IMR-90 (cell line): ENCODE measurements around the gene COL13A1. TPM values are rescaled to one million over a fixed set of nuclear protein-coding genes. Genes with fewer than 3 reads are reported as not detected.

Source experiments
- ATAC-seq: fragments of 200-7000 bp; cut with Tn5 transposase; 2 replicates; pipeline ENCODE4 v1.9.1; 2020; ENCODE audit warnings: low read depth, mild to moderate bottlenecking, moderate library complexity
- BruUV-seq: library from RNA; stranded (reverse); fragments of 400-500 nt; replicated peaks from 2 replicates; lab custom pipeline; 2021; lab: Mats Ljungman, UMichigan
- CTCF ChIA-PET: fragments of 300-600 bp; formaldehyde crosslinking; extraction: SDS; loops from one replicate; lab custom pipeline; 2021; ENCODE audit warnings: antibody characterized with exemption; lab: Yijun Ruan, JAX
- POLR2A ChIA-PET: fragments of 300-600 bp; sonication (Branson Sonifier 250); formaldehyde crosslinking; loops from one replicate; lab custom pipeline; 2022; ENCODE audit warnings: antibody characterized with exemption; ENCODE audit not compliant: unreplicated experiment; lab: Charles Lee
- DNase-seq: peaks from one replicate; pipeline ENCODE4 v3.0.0; 2013
- H2AFZ ChIP-seq: replicated peaks from 2 replicates; pipeline ENCODE3; 2013; ENCODE audit warnings: low read length, mild to moderate bottlenecking; ENCODE audit not compliant: poor library complexity
- H2AK5ac ChIP-seq: 2 replicates; pipeline ENCODE4 v1.6.1; 2013; ENCODE audit warnings: low read depth, low read length, inconsistent platforms
- H2AK9ac ChIP-seq: replicated peaks from 2 replicates; pipeline ENCODE3; 2013; ENCODE audit warnings: mild to moderate bottlenecking, low read depth, low read length, moderate library complexity; ENCODE audit not compliant: poor library complexity
- H2BK120ac ChIP-seq: 2 replicates; pipeline ENCODE4 v1.6.1; 2013; ENCODE audit warnings: low read depth, low read length, inconsistent platforms
- H2BK15ac ChIP-seq: 3 replicates; pipeline ENCODE4 v1.6.1; 2013; ENCODE audit warnings: low read depth, low read length, inconsistent platforms
- H2BK20ac ChIP-seq: 2 replicates; pipeline ENCODE4 v1.6.1; 2013; ENCODE audit warnings: low read depth, mild to moderate bottlenecking, inconsistent platforms, low read length, moderate library complexity
- H2BK5ac ChIP-seq: 2 replicates; pipeline ENCODE4 v1.6.1; 2013; ENCODE audit warnings: mild to moderate bottlenecking, low read depth, low read length, inconsistent platforms; ENCODE audit not compliant: poor library complexity, severe bottlenecking
- H3K14ac ChIP-seq: replicated peaks from 2 replicates; pipeline ENCODE4 v1.6.1; 2013; ENCODE audit warnings: low read depth, low read length, inconsistent platforms
- H3K18ac ChIP-seq: 2 replicates; pipeline ENCODE4 v1.6.1; 2013; ENCODE audit warnings: low read depth, low read length, control low read depth
- H3K23ac ChIP-seq: 2 replicates; pipeline ENCODE4 v1.6.1; 2013; ENCODE audit warnings: low read depth, low read length, inconsistent platforms
- H3K27ac ChIP-seq: 2 replicates; pipeline ENCODE4 v1.5.1; 2013; ENCODE audit warnings: mild to moderate bottlenecking, control low read depth, low read length; ENCODE audit not compliant: insufficient read depth
- H3K27me3 ChIP-seq: 2 replicates; pipeline ENCODE4 v1.6.1; 2013; ENCODE audit warnings: low read length; ENCODE audit not compliant: control insufficient read depth, insufficient read depth
- H3K36me3 ChIP-seq: 2 replicates; pipeline ENCODE4 v1.6.1; 2013; ENCODE audit warnings: low read length, mixed read lengths; ENCODE audit not compliant: control insufficient read depth, insufficient read depth
- H3K4ac ChIP-seq: 2 replicates; pipeline ENCODE4 v1.6.1; 2013; ENCODE audit warnings: low read depth, low read length, inconsistent platforms
- H3K4me1 ChIP-seq: 2 replicates; pipeline ENCODE4 v1.6.1; 2013; ENCODE audit warnings: low read length, mixed read lengths; ENCODE audit not compliant: control insufficient read depth, insufficient read depth
- H3K4me2 ChIP-seq: 2 replicates; pipeline ENCODE4 v1.6.1; 2013; ENCODE audit warnings: low read depth, mild to moderate bottlenecking, control low read depth, low read length, moderate library complexity
- H3K4me3 ChIP-seq: 2 replicates; pipeline ENCODE4 v1.5.1; 2013; ENCODE audit warnings: low read depth, mild to moderate bottlenecking, control low read depth, low read length, moderate library complexity; ENCODE audit not compliant: insufficient read depth
- H3K56ac ChIP-seq: 2 replicates; pipeline ENCODE4 v1.6.1; 2013; ENCODE audit warnings: low read length, inconsistent platforms; ENCODE audit not compliant: insufficient read depth; ENCODE audit errors: extremely low read depth
- H3K79me1 ChIP-seq, 2 experiments: 2 replicates each; pipeline ENCODE4 v1.6.1; 2013; ENCODE audit warnings: low read length in 2 of 2, inconsistent platforms in 1 of 2, low read depth in 1 of 2
- H3K9ac ChIP-seq: 2 replicates; pipeline ENCODE4 v1.6.1; 2013; ENCODE audit warnings: low read depth, low read length, control low read depth
- H3K9me1 ChIP-seq: 2 replicates; pipeline ENCODE4 v1.6.1; 2013; ENCODE audit warnings: low read length, inconsistent platforms; ENCODE audit not compliant: insufficient read depth
- H3K9me3 ChIP-seq: 2 replicates; pipeline ENCODE4 v1.6.1; 2013; ENCODE audit warnings: low read length; ENCODE audit not compliant: control insufficient read depth, insufficient read depth
- H4K20me1 ChIP-seq: 2 replicates; pipeline ENCODE4 v1.6.1; 2013; ENCODE audit warnings: low read length, inconsistent platforms; ENCODE audit not compliant: insufficient read depth
- H4K5ac ChIP-seq: 2 replicates; pipeline ENCODE4 v1.6.1; 2013; ENCODE audit warnings: mild to moderate bottlenecking, low read depth, low read length, control low read depth
- H4K8ac ChIP-seq, 2 experiments: 2 replicates each; pipeline ENCODE4 v1.6.1; 2013; ENCODE audit warnings: low read depth in 2 of 2, low read length in 2 of 2, control low read depth in 1 of 2, inconsistent platforms in 1 of 2
- H4K91ac ChIP-seq: 2 replicates; pipeline ENCODE4 v1.6.1; 2013; ENCODE audit warnings: low read depth, low read length, inconsistent platforms; ENCODE audit not compliant: insufficient read depth
- RCOR1 ChIP-seq: IDR thresholded peaks from 2 replicates; pipeline ENCODE4 v1.6.1; 2012; ENCODE audit warnings: mild to moderate bottlenecking, low read length, improper control_type of control experiment; ENCODE audit not compliant: insufficient replicate concordance
- WGBS, 2 experiments: methylation state at CpG; one replicate each; pipeline versions ENCODE4 v1.1.5 to v1.1.7; 2013; ENCODE audit warnings: missing lambda C conversion rate in 2 of 2; ENCODE audit not compliant: insufficient read length in 1 of 2; ENCODE audit errors: extremely low coverage in 2 of 2; 5-methylcytosine and 5-hydroxymethylcytosine counted together
- dilution Hi-C: fragments of 300-500 bp; cut with HindIII; formaldehyde crosslinking; loops from one replicate; pipeline ENCODE4 v1.14.3; 2018; ENCODE audit warnings: low sequenced_read_pairs; ENCODE audit not compliant: unreplicated experiment
- in situ Hi-C: fragments of 300-500 bp; cut with MboI; formaldehyde crosslinking; loops from 3 replicates; pipeline ENCODE4 v1.14.3; 2019; ENCODE audit warnings: low sequenced_read_pairs, inconsistent platforms, mixed read lengths
- intact Hi-C: fragments of 100-400 bp; cut with micrococcal nuclease; formaldehyde crosslinking; loops from 2 replicates; pipeline ENCODE4 v1.10.0; 2022
- polyA plus RNA-seq, 3 experiments: library from polyadenylated mRNA; depleted of rRNA; stranded (reverse); fragments of >200 nt; gene quantifications; 2 replicates each; pipeline ENCODE4 v1.2.3, GENCODE V29; 2012; ENCODE audit warnings: low replicate concordance in 1 of 3
- total RNA-seq: library from RNA; depleted of rRNA; stranded (reverse); fragments of >200 nt; gene quantifications from 2 replicates; pipeline ENCODE4 v1.2.3, GENCODE V29; 2012

COL13A1 gene
- total and polyA plus RNA-seq, 2 of the 4 experiments (the other 2 are of a cell fraction): 12.2 to 31.3 TPM

DNA sequence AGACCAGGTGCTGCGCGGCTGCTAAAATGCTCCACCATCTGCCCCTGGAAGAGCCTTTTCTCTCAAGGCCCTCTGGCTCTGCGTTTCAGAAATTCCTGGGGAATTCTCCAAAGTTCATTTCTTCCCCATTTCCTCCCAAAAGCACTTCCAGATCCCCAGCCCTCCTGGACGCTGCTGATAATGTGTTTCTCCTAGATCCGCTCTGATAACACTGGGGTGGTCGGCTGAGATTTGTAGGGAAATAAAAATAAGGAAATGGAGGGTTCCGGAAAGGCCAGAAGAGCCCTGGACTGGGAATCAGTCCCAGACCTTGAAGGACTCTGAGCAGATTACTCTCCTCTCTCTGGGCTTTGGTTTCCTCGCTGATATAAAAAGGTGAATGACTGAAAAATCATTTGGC, 28.1 kb downstream of the COL13A1 start:
- no peaks in the 10 kb centered on the region for H3K27me3 ChIP-seq
- H4K5ac ChIP-seq: no peak overlapping the region
- H2BK20ac ChIP-seq: no peak overlapping the region
- no peaks in the 10 kb centered on the region for H3K9me3 ChIP-seq
- no peak overlapping the region for H3K18ac ChIP-seq
- no peak overlapping the region for H2BK5ac ChIP-seq
- no peaks in the 10 kb centered on the region; the same call in 1 of the 2 replicates for H4K20me1 ChIP-seq
- in situ Hi-C loops (no loop called here), dilution Hi-C loops (no loop called here), intact Hi-C loops (no loop called here)
- no peak overlapping the region for H4K91ac ChIP-seq
- no peak overlapping the region for H3K4me3 ChIP-seq
- no peak overlapping the region for H2BK120ac ChIP-seq
- H2BK15ac ChIP-seq: no peak overlapping the region
- POLR2A ChIA-PET: no interaction called here
- no peak overlapping the region for H4K8ac ChIP-seq
- H3K79me1 ChIP-seq: peaks cover 14 to 67% of the 10 kb centered on the region in 2 experiments
- H3K4ac ChIP-seq: no peak overlapping the region
- no peak overlapping the region for H3K56ac ChIP-seq
- 62% methylated on average over 3 of the region's 8 CpGs; no CpG with 5 or more reads in 1 of the 2 experiments for WGBS, 2 experiments
- no TSS peak for BruUV-seq
- H2AFZ ChIP-seq: no peak overlapping the region
- DNase-seq (no peak), ATAC-seq (no peak)
- no peak for TF ChIP-seq RCOR1
- CTCF ChIA-PET: no interaction called here
- no peak overlapping the region for H3K9ac ChIP-seq
- no peak overlapping the region for H3K23ac ChIP-seq
- H2AK9ac ChIP-seq: no peak overlapping the region
- H3K4me2 ChIP-seq: no peak overlapping the region
- H3K27ac ChIP-seq: no peak overlapping the region
- H3K4me1 ChIP-seq: peaks cover 5% of the 10 kb centered on the region
- peaks cover 15% of the 10 kb centered on the region for H3K9me1 ChIP-seq
- H2AK5ac ChIP-seq: no peak overlapping the region
- no peak overlapping the region for H3K14ac ChIP-seq
- no peaks in the 10 kb centered on the region for H3K36me3 ChIP-seq
